SIG-M5 treated with dmso at 0.1 percent for 504 hours (cell line): ENCODE data around the gene ALDH3A1.

ENCODE experiments used
- DNase-seq: peaks from one replicate; lab custom pipeline; 2025; ENCODE audit not compliant: unreplicated experiment; lab: John Stamatoyannopoulos, UW

ALDH3A1 gene

DNA sequence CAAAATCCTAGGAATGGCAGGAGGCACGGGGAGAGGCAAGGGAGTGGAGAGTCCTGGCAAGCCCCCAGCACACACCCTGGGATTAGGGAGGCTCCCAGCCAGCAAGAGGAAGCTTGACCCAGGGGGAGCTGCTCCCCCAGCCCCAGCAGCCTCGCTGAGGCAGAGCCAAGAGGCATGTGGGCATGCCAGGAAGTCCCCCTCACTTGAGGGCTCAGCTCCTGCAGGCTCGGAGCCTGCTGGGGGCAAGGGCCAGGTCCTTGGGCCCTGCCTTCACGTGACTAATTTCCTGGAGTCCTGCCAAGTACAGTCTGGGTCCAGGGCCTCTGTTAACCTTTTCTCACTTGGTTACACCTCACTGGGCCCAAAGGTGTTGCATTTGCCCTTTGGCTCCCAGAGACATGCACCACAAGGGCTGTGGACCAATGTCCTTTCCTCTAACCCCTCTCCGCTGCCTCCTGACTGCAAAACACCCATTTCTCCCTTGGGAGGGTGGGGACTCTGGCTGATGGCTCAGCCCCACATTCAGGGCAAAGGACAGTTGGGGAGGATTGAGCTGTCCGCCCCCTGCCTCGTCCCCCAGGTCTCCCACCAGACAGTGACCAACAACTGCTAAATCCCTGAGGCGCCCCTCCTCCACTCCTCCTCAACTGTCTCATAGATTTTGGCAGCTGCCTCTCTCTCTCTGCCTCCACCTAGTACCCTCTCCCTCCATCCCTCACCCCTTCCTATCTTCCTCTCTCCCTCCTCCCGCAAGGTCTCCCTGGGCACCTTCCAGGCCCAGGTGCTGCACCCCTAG lies 27.3 kb downstream of the ALDH3A1 start:
- no peak for DNase-seq

DNA sequence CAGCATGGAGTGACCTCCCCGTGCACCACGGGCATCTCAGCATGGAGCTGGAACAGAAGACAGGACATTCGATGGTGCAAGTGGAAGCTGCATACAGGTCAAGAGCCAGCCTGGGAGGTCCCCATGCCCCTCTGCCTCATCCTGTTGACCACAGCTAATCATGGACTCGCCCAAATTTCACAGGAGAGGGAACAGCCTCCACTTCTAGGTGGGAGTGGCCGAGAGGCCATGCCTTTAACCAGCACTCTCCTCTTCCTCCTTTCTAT lies 28.0 kb downstream of the ALDH3A1 start:
- DNase-seq, result no peak

DNA sequence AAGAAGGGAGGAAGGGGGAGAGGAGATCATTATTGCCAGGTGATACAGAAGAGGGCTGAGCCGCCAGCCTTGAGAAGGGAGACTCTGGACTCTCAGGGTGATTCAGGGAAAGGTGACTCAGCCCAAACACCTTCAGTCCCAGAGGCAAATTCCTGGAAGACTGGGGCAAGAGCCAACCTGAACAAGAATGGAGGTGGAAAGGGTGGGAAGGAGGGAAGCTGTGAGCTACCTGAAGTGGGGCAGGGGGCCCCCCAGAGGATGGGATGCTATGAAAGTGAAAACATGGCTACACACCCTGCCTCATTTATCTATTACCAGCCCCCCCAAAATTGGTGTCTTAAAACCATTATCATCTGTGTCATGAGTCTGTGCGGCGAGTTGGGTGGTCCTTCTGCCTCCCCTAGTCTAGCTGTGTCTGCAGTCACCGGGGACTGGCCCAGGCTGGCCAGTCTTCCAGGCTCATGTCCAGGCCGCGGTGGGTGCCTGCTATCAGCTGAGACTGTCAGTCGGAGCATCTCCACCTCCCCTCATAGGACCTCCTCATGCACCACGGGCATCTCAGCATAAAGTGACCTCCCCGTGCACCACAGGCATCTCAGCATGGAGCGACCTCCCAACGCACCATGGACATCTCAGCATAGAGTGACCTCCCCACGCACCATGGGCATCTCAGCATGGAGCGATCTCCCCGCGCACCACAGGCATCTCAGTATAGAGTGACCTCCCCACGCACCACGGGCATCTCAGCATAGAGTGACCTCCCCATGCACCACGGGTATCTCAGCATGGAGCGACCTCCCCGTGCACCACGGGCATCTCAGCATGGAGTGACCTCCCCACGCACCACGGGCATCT lies 28.5 kb downstream of the ALDH3A1 start:
- DNase-seq, result no peak

DNA sequence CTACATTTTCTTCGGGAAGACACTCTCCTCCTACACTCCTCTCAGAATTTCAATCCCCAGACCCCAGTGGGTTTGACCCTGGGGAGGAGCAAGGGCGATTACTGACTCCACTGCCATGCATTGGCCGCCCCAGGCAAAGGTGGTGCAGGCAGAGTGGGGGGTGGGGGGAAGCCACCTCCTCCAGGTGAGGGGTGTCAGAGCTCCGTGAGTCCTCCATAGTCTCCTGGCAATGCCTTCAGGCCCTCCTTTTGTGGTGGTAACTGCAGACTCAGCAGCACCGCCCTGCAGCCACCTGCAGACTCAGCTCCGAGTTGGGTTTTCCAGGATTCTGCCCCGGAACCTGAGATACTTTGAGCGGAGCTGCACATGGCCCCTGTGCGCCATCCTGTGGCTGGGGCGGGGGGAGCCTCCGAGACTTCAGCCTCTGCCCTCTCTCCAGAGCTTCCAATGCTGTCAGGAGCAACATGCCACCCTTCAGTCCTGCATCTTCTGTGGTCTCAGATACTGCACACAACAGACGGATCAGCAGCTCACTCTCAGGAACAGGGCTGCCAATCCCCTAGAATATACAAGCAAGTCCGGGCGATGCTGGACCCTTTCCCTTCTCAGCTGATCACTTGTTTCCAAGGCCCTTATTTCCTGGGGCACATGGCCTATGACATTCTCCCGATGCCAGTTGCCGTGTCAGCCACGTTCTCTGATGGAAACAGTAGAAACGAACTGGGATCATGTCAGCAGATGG lies 29.3 kb downstream of the ALDH3A1 start:
- DNase-seq, result no peak

DNA sequence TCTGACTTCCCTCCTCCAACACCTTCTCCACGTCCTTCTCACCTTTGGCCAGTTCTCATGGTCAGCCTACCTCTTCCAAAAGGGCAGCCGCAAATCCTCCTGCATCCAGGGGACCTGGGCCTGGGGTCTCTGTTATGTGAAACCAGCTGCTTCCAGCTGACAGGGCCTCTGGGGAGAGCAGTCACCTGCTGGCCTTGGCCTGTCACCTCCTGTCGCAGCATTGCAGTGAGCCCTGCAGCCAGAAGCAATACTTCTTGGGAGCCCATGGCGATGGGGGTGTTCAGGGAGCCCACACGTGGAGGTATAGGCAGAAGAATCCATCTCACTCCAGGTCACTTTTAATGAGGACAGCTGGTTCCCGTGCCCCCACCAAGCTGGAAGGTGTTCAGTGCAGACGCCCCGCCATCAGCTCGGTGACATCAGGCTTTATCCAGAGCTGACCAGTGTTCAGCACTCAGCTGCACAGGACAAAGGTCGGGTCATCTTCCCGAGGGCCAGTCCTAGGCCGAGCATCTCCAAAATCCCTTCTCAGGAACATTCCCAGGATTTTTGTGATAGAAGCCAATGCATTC lies 30.0 kb downstream of the ALDH3A1 start:
- DNase-seq, result no peak

DNA sequence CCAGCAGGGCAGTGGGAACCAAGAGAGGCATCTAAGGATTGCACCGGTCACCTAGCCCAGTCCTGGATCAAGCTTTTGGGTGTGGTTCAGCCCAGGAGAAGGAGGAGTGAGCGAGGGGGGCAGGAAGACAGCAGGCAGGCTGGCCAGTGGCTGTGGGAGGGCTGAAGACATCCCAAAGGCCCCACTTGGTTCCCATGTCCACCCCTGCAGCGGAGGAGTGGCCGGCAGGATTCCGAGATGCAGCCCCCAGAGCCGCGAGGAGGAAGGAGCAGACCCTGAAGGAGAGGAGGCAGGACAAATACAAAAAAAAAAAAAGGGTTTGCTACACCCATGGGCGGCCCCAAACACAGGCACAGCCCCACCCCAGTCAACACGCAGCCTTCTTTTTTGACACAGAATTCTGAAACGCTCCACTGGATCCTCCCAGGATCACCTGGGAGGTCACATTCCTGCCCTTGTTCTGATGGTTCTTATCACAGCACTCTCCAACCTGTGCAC lies 30.6 kb downstream of the ALDH3A1 start:
- DNase-seq, result no peak

DNA sequence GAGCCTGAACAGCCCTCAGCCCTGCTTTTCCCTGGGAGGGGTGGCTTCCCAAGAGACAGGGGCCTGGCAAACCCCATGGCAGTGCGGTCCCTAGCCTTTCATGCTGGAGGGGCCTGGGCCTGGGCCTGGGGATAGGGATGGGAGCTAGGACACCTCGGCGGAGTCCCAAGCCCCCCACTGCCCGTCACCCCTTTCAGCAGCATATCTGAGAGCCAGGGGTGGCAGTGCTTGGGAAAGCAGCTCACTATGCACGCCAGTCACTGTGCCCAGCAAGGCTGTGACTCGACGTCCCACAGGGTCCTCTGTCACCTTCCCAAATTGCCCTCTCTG lies 31.1 kb downstream of the ALDH3A1 start:
- DNase-seq, result no peak

DNA sequence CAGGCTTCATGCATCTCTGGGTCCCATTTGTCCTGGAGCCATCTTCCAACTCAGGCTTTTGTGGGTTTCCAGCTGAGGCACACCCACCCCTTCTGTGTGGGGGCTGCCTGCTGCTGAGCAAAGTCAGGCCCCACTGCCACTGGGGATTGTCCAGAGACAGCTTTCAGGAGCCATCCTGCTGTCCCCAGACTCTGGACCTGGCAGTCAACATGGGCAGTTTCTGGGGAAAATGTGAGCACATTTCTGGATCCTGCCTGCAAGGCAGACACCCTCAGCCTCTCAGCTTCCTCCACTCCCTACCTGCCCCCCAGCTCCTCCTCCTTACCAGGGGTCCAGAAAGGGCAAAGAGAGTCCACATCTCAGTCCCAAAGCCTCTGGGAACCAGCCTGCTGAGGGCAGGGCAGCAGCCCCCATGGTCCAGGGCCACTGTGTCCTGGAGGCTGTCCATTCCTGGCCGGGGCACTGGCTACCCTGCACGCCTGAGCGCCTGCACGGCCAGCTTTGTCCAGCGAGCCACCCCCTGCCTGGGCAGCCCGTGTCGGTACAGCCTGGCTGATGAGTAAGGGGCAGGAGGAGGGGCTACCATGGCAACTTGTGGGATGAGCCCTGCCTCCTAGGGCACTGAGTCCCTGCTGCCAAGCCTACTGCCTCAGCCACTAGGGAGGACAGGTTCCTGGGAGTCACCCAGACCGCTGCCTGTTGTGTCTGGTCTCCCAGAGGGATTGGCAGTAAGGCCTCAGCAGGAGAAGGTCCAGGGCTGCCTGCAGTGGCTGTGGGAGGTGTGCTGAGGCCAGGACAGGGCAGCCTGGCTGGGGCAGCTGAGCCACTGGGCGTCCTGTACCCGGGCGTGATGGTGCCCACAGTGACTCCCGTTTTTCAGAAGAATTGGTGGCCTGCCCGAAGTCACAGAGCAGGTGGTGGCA lies 31.7 kb downstream of the ALDH3A1 start, which contains the start of gene SLC47A2:
Gene SLC47A2, minus strand, starts transcription at position 477 of the 923 bp plus-strand sequence. Its CDS starts 29 bp downstream, at position 448.
- DNase-seq, result no peak

DNA sequence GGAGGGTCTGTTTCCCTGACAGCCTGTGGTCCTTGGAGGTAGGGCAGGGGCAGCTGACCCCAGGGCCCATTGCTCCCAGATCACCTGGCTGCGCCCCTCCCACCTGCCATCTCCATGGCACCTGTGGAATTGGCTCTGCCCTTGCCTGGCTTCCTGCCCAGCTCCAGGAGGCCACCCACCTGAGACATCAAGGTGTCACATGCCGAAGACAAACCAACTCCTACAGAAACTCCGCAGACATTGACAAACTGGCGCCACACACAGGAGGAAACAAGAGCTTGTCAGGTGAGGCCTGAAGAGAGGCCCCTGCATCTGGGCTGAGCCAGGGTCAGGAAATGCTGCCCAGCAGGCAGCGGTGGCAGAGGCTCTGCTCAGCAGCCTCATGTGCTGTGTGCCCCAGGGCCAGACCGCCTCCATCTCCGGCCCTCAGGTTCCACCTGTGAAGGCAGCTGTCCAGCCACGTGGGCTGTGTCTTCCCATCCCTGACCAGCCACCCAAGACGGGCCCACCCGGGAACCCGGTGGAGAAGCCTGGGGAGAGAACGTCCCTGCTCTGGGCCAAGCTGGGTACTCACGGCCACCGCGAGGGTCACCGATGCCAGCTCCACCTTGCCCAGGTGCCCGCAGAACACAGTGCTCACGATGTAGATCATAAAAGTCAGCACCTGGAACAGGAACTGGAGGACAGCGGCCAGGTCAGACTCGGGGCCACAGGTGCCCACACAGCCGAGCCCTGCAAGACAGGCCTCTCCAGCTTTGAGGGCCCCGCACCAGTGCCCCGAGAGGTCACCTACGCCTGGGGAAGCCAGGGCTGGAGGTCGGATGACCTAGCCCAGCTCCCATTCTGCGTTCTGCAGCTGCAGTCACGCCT lies 33.3 kb downstream of the ALDH3A1 start:
- DNase-seq, result no peak

DNA sequence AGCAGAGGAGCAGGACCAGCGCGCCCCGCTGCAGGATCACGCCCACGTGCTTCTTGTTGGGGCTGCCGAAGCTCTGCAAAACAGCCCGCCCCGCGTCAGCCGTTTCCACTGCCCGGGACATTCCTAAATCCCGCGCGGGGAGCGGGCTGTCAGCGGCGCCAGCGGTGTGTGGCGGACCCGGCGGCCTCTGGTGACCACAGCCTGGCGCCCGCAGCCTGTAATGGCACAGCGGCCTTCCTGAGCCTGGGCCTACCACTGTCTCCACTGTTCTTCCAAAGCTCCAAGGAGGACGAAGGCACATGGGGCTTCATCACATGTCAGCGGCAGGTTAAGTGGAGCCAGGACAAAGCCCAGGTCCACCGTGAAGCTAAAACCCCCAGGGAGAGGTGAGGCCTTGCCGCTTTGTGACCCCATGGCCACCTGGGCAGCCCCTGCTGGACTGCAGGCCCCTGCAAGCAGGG lies 34.2 kb downstream of the ALDH3A1 start:
- DNase-seq, result no peak

DNA sequence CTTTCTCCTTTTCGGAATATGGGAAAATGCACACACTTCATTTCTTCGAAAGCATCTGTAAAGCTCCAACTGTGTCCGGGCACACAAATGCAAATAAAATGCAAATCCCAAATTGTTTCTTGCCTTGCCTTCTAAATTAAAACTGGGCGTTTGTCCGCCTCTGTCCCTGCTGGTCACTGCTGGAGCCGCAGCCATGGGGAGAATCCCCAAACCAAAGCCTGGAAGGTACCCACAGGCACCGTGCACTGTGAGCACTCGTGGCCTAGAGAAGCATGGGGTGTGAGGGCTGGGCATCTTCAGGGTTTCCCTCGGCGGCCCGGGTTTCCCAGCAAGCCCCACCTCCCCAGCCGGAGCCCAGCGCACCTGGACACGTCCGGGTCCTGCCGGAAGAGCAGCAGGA lies 34.6 kb downstream of the ALDH3A1 start:
- no peak for DNase-seq

DNA sequence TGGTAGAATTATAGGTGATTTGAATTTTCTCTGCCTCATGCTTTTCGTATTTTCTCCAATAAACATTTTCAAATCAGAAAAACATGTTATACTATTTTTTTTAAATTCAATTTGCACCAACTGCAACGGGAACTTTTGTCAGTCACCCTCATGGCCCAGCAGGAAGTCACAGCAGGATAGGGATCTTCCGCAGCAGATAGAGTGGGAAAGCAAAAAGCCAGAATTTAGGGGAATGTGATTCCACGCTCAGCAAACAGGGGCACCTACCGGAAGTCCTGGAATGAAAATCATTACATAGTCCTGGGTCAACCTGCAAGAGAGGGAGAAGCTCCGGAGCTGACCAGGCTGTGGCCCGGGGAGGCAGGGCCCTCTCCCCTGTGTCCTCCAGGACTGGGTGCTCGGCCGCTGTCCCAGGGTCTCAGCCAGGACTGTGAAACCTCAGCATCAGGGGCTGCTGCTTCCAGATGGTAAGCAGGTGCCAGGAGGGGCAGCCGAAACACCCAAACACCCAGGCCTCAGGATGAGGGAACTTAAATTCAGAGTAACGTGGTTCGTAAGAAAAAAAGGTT lies 35.6 kb downstream of the ALDH3A1 start:
- no peak for DNase-seq

DNA sequence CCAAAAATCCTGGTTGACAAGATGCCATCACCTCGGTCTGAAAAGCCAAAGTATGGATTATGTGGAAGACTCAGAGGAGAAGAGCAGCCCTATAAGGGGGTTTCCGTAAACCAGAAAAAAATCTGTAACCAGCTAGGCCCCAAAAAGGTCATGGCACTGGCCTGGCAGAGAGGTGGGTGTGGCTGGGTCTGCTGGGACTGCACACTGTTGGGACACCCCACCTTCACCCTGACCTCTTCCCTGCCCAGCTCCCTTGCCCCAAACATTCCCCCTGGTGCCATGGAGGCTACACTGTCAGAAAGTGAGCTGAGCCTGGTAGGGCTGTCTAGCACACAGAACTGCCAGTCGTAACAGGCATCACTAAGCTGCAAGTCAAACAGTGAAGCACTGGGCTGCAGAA lies 38.3 kb downstream of the ALDH3A1 start:
- no peak for DNase-seq

DNA sequence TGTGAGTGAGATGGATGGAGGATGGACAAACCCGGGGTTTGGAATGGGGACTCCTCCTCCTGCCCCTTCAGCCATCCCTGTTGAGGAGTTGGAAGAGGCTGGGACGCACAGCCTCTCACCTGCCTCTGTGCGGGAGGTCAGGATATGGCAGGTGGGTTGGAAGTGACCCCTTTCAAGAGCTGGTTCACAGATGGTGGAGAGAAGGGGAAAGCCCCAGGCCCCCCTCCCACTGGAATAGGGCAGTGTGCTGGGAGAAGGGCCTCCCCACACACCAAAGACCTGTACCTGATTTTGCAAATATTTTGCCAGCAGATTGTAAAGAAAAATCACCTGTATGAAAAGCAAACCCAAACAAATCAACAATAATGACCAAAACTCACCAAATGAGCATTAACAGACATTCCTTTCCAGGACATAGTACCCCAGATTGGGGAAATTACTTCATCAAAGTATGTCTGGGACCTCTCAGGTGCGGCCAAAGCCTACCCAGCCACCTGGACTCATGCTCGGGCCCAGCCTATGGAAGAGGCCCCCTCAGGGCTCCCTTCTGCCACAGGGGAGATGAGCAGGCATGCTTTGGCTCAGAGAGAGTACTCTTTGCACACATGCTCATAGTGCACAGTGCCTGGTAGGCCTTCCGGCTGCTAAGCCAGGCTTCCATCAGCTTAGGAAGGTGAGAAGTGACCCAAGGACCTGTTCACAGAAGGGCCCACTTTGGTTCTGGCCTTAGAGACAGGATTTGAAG lies 39.5 kb downstream of the ALDH3A1 start:
- no peak for DNase-seq

DNA sequence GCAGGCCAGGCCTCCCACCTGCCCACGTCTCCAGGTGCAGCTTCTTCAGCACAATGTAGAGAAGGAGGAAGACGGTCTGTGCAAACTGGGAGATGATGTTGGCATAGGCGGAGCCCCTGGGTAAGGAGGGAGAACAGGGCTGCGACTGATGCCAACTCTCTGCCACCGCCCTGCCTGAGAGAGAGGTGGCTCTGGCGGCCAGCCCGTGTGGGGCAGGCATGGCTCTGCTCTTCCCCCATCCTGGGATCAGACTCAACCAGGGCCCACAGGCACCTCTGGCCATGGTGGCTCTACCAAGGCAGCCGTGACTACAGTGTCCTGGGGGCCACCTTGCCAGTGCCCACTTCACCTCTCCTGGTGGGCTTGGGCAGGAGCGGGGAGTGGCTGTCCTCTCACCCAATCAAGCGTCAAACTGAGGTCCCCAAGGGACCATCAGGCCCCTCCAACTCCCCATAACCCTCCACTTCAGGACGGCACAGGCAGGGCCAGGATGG lies 40.3 kb downstream of the ALDH3A1 start:
- no peak for DNase-seq

DNA sequence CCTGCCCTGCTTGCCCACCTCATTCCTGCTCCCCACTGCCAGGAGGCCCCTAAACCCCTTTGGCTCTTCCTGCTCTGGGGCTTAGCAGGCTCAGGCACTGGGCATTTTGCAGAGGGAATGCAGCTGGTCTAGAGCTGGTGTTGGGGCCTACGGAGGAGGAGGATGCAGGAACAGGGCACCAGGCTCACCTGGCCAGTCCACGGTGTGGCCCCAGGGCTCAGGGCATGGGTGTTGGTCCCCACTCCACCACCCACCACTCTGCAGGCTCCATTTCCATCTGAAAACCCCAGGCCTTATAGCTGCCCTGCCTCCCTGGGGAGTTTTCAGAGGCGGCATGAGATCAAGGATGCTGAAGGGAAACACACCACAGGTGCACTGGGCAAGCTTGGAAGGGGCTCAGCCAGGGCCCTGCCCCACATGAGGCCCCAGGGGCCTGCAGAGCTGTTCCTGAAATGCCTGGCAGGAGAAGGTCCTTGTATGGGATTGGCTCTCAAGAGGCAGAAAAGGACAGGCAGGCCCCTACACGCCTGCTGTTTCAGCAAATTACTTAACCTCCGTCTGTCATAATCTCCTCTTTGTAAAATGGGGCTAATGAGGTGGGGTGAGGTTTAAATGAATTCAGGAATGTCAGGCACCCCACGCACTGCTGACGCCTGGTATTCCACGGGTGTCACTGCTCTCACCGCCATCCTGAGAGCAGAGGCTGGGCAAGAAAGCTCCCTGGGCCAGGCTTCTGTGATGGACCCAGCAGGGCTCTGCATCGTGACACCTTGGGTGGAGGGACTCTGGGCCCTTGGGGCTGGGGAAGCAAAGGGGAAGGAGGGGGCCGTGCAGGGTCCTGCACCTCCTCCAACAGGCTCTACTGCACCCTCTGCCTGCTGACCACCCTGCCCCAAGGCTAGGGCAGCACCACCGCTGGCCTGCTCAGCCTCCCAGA lies 41.0 kb downstream of the ALDH3A1 start:
- DNase-seq, result no peak
